Stimulated activated CD4-positive, alpha-beta T cell treated with anti-CD3 and anti-CD28 coated beads, Interleukin-2, amount 100 ng/mL, for 24 hours (primary cell): Measurements from ENCODE around the gene ELAVL1.
A peak's percentile ranks its signal among the peaks of the same experiment; 100 is the strongest.
"Not testable (repeated sequence)": the region's sequence is repeated elsewhere in the genome, so short reads cannot be mapped to it uniquely, and the experiment has no call there.

ENCODE experiments used
- DNase-seq, 2 donors: peaks; one replicate each; pipeline ENCODE4 v3.0.0-alpha.2; 2020

ELAVL1 gene

GRCh38 chr19:7920519-7921301, 84.7 kb downstream of the ELAVL1 start:
- DNase-seq = peak; percentile 99 to 100

DNA sequence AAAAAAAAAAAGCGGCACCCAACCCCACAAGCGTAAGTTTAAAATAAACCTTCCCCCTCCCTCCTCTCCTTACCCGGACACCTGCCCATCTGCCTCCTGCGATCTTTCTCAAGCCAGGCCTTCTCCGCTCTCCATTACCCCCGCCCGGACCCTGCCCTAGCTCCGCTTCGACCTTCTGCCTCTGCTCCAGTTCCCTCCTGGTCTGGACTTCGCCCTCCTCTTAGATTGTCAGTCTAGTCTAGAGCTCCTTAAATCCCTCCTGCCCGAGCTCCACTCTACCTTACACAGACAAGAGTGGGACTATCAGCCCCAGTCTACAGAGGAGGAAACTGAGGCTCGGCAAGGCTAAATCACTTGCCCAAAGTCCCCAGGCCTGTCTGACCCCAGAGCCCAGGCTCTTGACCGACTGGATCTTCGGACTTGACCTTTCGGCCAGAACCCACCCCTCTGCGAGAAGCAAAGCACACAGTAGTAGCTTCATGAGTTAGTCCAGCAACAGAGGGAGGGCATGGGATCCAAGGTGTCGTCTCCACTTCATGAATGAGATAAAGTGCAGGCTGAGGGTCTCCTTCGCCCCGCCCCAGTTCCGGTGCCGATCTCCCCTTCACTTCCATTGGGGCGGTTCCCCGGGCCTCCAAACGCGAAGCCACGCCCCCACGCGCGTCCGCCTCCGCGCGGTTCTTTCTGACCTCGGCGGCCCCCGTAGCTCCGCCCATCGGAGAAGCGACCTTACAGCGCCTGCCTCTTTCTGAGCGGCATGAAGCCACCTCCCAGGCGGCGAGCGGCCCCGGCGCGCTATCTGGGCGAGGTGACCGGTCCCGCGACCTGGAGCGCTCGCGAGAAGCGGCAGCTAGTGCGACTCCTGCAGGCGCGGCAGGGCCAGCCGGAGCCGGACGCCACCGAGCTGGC, 85.6 kb downstream of the ELAVL1 start, which contains the start of gene SNAPC2:
SNAPC2 (plus strand) TSS at position 729 of the 909 bp plus-strand sequence; CDS start at position 758, 29 bp downstream.
- DNase-seq = peak; percentile 96 to 98

DNA sequence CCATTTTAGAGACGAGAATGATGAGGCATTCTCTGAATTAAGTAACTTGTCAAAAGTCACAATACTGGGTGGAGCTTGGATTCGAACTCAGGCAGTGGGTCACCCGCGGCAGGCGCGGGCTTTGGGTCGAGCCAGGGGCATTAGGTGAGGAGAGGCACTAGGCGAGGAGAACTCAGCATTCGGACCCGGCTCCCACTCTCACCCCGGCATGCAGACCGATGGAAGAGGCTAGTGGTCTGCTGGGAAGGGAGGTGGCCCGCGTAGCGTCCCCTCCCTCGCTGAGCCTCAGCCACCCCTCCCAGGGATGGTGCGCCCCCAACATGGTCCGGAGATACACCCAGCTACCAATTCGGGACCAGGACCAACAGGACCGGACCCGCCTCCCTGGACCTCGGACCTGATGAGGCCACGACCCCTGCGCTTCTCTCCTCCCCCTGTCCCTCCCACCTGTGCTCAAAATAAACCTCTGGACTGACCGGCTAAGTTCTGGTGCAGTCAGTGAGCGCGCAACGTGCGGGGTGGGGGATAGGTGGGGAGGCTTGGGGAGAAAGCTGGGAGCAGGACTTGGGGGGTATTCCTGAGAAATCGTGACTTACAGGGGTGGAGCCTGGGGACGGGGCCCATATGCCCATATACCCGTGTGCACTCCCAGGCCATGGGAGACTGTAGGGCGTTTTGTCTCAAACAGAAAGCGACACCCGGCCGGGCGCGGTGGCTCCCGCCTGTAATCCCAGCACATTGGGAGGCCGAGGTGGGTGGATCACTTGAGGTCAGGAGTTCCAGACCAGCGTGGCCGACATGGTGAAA, 86.6 kb downstream of the ELAVL1 start:
- DNase-seq = no peak

DNA sequence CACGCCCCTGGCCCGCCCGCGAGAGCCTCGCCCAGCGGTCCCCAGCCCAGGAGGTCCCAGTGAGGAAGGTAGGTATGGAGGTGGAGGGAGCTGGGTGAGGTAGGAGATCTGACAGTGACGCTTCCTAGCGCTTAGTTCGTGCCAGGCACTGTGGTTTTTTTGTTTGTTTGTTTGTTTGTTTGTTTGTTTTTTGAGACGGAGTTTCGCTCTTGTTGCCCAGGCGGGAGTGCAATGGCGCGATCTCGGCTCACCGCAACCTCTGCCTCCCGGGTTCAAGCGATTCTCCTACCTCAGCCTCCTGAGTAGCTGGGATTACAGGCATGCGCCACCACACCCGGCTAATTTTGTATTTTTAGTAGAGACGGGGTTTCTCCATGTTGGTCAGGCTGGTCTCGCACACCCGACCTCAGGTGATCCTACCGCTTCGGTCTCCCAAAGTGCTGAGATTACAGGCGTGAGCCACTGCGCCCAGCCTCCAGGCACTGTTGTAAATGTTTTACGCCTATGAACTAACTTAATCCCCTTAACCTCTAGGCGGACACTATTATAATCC, 87.3 kb downstream of the ELAVL1 start:
- not testable (repeated sequence) for DNase-seq

- peak; percentile 64 to 70 for DNase-seq
These were observed 88.0 kb downstream of the ELAVL1 start for GRCh38 chr19:7917267-7918061.

DNA sequence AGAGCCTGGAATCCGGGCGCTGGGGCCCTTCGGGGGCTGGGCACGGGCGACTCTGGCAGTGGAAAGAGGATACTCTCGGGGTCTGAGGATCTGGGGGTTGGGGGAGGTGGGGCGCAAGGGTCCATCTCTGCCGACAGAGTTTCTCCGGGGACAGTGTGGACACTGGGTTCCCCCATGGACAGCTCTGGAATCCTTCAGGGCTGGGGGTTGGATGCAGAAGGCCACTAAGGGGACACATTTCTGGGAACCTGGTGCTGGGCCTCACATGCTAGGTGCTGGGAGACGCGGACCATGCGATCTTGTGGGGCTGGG, 88.5 kb downstream of the ELAVL1 start:
- no peak for DNase-seq

GRCh38 chr19:7916103-7916954, 89.1 kb downstream of the ELAVL1 start:
- DNase-seq = peak; percentile 60 to 70

GRCh38 chr19:7915250-7916102, 90.0 kb downstream of the ELAVL1 start:
- no peak for DNase-seq

GRCh38 chr19:7914598-7915045, 90.8 kb downstream of the ELAVL1 start, which contains the start of gene TGFBR3L:
TGFBR3L (plus strand) TSS chr19:7914830.
- DNase-seq = no peak

- no peak for DNase-seq
These were observed 91.3 kb downstream of the ELAVL1 start for GRCh38 chr19:7914099-7914498.

- DNase-seq = no peak
These were observed 91.8 kb downstream of the ELAVL1 start for GRCh38 chr19:7913652-7914051.

DNA sequence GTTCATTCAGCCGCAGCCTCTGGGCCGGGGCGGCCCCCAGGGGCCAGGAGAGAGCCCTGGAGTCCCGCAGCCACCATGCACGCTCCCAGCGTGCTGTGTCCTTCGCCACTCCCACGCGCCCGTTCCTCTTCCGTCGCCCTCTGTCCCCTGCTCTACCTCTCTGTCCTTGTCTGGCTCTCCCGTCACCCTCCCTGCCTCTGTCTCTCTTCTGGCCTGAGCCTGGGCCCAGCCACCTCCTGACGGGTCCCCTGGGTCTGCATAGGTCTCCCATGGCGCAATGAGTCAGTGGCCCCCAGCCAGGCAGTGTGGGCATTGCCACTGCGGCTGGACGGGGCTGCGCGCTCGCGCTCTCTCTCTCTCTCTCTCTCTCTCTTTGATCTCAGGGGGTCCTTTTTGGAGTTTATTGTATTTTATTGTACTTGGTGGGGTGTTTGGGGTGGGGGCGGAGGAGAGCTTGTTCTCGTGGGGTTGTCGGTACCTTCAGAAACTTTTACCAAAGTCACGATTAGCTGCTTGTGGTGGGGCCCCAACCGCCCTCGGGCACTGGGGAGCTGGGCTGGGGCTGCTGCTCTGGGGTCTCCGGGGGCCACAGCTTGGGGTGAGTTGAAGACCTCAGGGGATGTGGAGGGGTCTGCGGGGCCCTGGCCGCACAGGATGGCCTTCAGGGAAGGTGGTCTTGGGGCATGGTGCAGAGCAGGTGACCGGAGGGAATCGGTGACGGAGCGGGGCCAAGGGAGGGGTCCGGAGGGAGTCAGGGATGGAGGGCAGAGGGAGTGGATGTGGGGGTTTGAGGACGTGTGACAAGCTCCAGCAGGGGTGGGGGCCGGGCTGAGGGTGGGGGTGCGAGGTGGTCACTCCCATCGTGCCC, 92.5 kb downstream of the ELAVL1 start:
- no peak for DNase-seq

- DNase-seq = no peak
These were observed 93.2 kb downstream of the ELAVL1 start for GRCh38 chr19:7912144-7912696.

GRCh38 chr19:7911508-7912143, 93.8 kb downstream of the ELAVL1 start:
- no peak for DNase-seq

- DNase-seq = no peak
These were observed 94.9 kb downstream of the ELAVL1 start for GRCh38 chr19:7910321-7911161.

DNA sequence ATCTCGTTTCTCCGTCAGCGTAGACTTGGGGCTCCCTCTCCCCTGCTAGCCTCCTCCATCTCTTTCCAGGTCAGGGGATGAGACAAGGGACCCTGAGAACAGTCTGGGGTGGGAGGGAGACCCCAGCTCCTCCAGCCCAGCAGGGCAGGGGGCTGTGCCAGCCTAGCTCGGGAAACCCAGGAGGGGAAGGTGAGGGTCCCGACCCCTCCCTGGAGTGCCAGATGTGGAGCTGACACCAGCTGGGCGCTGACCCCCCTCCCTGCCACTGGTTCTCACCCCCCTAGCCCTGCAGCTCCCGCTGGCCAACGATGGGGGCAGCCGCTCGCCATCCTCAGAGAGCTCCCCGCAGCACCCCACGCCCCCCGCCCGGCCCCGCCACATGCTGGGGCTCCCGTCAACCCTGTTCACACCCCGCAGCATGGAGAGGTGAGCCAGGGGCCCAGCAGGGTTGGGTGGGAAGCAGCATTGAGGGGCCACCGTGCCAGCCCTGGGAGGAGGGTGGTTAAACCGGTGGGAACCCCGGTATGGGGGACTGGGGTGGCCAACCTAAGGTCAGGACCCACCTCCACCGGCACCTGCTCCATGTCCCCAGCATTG, 95.9 kb downstream of the ELAVL1 start:
- DNase-seq = no peak
